DND-41 (cell line): ENCODE measurements around the gene TRIM4.

Experiments
- CTCF ChIP-seq: IDR thresholded peaks from 2 replicates; pipeline ENCODE4 v1.5.1; 2012; ENCODE audit warnings: borderline replicate concordance, low read length, moderate library complexity, mild to moderate bottlenecking; ENCODE audit not compliant: poor library complexity, severe bottlenecking; ENCODE audit errors: extremely low read depth
- EZH2 ChIP-seq: IDR thresholded peaks from 3 replicates; pipeline ENCODE4 v1.6.1; 2012; ENCODE audit warnings: borderline replicate concordance, low read depth, mild to moderate bottlenecking, moderate library complexity, low read length, inconsistent platforms; ENCODE audit not compliant: severe bottlenecking

GRCh38 chr7:99919814-99920112 lies 433 bp upstream of the TRIM4 start:
- TF ChIP-seq CTCF, result no peak
- no peak for TF ChIP-seq EZH2
